ENCODE measurements around the gene PLA2G4F. TPM values are rescaled to one million over a fixed set of nuclear protein-coding genes. Genes with fewer than 3 reads are reported as not detected.

PLA2G4F gene
- total RNA-seq, 2 experiments from 2014 or later, result not detected

DNA sequence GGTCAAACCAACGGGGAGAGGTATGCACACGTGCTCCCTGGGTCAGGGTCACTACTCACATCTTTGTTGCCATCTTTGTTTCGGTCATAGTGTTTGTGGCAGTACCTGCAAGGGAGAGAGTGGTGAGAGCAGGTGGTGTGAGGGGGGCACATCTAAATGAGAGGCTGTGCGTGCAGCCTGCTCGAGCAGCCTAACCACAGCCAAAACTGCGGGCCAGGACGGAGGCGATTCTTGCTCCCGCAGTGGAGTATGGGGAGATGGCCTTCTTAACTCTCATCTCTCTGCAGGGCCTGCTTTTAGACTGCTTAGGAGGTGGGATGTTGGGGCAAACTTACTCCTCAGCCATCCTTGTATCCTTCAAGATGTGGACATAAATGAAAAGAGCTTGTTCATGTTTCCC lies 6.9 kb upstream of the PLA2G4F start:
- H3K27ac ChIP-seq (ENCODE audit: low read depth, low read length, poor library complexity, severe bottlenecking), result no peak overlapping the region
- TF ChIP-seq EZH2phosphoT487 (IDR thresholded peaks at IDR 0.05; ENCODE audit: borderline replicate concordance, low read depth, low read length), result no peak
- TF ChIP-seq, protein P1, sequence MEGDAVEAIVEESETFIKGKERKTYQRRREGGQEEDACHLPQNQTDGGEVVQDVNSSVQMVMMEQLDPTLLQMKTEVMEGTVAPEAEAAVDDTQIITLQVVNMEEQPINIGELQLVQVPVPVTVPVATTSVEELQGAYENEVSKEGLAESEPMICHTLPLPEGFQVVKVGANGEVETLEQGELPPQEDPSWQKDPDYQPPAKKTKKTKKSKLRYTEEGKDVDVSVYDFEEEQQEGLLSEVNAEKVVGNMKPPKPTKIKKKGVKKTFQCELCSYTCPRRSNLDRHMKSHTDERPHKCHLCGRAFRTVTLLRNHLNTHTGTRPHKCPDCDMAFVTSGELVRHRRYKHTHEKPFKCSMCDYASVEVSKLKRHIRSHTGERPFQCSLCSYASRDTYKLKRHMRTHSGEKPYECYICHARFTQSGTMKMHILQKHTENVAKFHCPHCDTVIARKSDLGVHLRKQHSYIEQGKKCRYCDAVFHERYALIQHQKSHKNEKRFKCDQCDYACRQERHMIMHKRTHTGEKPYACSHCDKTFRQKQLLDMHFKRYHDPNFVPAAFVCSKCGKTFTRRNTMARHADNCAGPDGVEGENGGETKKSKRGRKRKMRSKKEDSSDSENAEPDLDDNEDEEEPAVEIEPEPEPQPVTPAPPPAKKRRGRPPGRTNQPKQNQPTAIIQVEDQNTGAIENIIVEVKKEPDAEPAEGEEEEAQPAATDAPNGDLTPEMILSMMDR (conservative IDR thresholded peaks at IDR 0.05; ENCODE audit: low read length), result no peak
- no peaks in the 10 kb centered on the region for H3K4me1 ChIP-seq (ENCODE audit: insufficient read depth, low read length, poor library complexity, severe bottlenecking)
- no peaks in the 10 kb centered on the region for H3K9me2 ChIP-seq (ENCODE audit: insufficient read depth, low read length)
- H3K79me2 ChIP-seq (ENCODE audit: insufficient read depth, low read depth, low read length), result no peaks in the 10 kb centered on the region
- no peak overlapping the region for H3K4me3 ChIP-seq (ENCODE audit: low read depth, low read length, poor library complexity, severe bottlenecking)
- no peaks in the 10 kb centered on the region for H3K9me3 ChIP-seq (ENCODE audit: low read length)
- CTCF ChIA-PET (ENCODE audit: unreplicated experiment), result interaction anchor here (0.5 kb wide), 1 partner anchor 165 kb away, joined by 3 read pairs; no protein-coding TSS in a partner anchor
- POLR2A ChIA-PET, result no interaction called here
- no peak for DNase-seq (ENCODE audit: low spot score)
- H2AFZ ChIP-seq (ENCODE audit: low read length), result no peak overlapping the region
- peaks cover 91% of the 10 kb centered on the region for H3K36me3 ChIP-seq (ENCODE audit: insufficient read depth, low read length)
- no peaks in the 10 kb centered on the region for H4K20me1 ChIP-seq (ENCODE audit: insufficient read depth, low read length)
- intact Hi-C loops (cut with micrococcal nuclease; ENCODE audit: unreplicated experiment), result no loop called here
- H3K4me2 ChIP-seq (ENCODE audit: low read length), result no peak overlapping the region
- BruUV-seq (replicated peaks), result no TSS peak

DNA sequence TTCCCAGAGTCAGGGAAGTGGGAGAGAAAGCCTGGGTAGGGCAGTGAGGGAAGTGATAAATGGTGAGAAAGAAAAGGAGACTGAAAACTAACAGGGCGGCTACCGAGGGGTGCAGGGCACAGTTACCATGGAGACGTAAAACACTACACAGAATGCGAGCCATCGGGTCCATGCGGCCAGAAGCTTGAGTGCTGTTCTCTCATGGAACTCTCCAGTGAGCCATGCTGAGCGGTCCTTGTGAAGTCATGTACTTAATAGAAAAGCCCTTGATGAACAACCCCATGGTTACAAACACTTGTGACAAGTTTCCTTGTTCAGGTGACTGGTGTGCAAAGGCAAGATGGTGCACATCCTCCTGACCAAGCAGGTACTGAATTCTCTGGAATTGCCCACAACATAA lies 3.7 kb upstream of the PLA2G4F start:
- intact Hi-C loops (cut with micrococcal nuclease; ENCODE audit: unreplicated experiment), result no loop called here
- POLR2A ChIA-PET, result no interaction called here
- Histone ChIP-seq H3K4me2 (ENCODE audit: low read length) (no peak overlapping the region), H4K20me1 (ENCODE audit: insufficient read depth, low read length) (no peaks in the 10 kb centered on the region), H3K9me2 (ENCODE audit: insufficient read depth, low read length) (no peaks in the 10 kb centered on the region), H2AFZ (ENCODE audit: low read length) (no peak overlapping the region), H3K36me3 (ENCODE audit: insufficient read depth, low read length) (peaks cover 61% of the 10 kb centered on the region), H3K4me3 (ENCODE audit: low read depth, low read length, poor library complexity, severe bottlenecking) (no peak overlapping the region), H3K27ac (ENCODE audit: low read depth, low read length, poor library complexity, severe bottlenecking) (no peak overlapping the region), H3K4me1 (ENCODE audit: insufficient read depth, low read length, poor library complexity, severe bottlenecking) (no peaks in the 10 kb centered on the region), H3K9me3 (ENCODE audit: low read length) (no peaks in the 10 kb centered on the region), H3K79me2 (ENCODE audit: insufficient read depth, low read depth, low read length) (no peaks in the 10 kb centered on the region)
- DNase-seq (ENCODE audit: low spot score), result no peak
- CTCF ChIA-PET (ENCODE audit: unreplicated experiment), result no interaction called here
- no peak for TF ChIP-seq EZH2phosphoT487 (IDR thresholded peaks at IDR 0.05; ENCODE audit: borderline replicate concordance, low read depth, low read length)
- TF ChIP-seq, protein P1 (conservative IDR thresholded peaks at IDR 0.05; ENCODE audit: low read length), result no peak
- TSS peak; percentile 49 for BruUV-seq (replicated peaks)

- Histone ChIP-seq H3K9me2 (ENCODE audit: insufficient read depth, low read length) (no peaks in the 10 kb centered on the region), H2AFZ (ENCODE audit: low read length) (no peak overlapping the region), H3K4me1 (ENCODE audit: insufficient read depth, low read length, poor library complexity, severe bottlenecking) (no peaks in the 10 kb centered on the region), H4K20me1 (ENCODE audit: insufficient read depth, low read length) (no peaks in the 10 kb centered on the region), H3K4me3 (ENCODE audit: low read depth, low read length, poor library complexity, severe bottlenecking) (no peak overlapping the region), H3K9me3 (ENCODE audit: low read length) (no peaks in the 10 kb centered on the region), H3K4me2 (ENCODE audit: low read length) (no peak overlapping the region), H3K79me2 (ENCODE audit: insufficient read depth, low read depth, low read length) (no peaks in the 10 kb centered on the region), H3K36me3 (ENCODE audit: insufficient read depth, low read length) (peaks cover 54% of the 10 kb centered on the region), H3K27ac (ENCODE audit: low read depth, low read length, poor library complexity, severe bottlenecking) (no peak overlapping the region)
- TF ChIP-seq, protein P1 (conservative IDR thresholded peaks at IDR 0.05; ENCODE audit: low read length), result no peak
- no peak for TF ChIP-seq EZH2phosphoT487 (IDR thresholded peaks at IDR 0.05; ENCODE audit: borderline replicate concordance, low read depth, low read length)
- intact Hi-C loops (cut with micrococcal nuclease; ENCODE audit: unreplicated experiment), result no loop called here
- CTCF ChIA-PET (ENCODE audit: unreplicated experiment), result no interaction called here
- POLR2A ChIA-PET, result no interaction called here
- DNase-seq (ENCODE audit: low spot score), result no peak
- BruUV-seq (replicated peaks), result no TSS peak
Measured at GRCh38 chr15:42159381-42160015, 3.1 kb upstream of the PLA2G4F start.

Data from OCI-LY7 (cell line).